CD8-positive, alpha-beta memory T cell (primary cell): ENCODE measurements around the gene NKAIN1. TPM values are rescaled to one million over a fixed set of nuclear protein-coding genes. Genes with fewer than 3 reads are reported as not detected.

Experiments used
- CTCF ChIA-PET: fragments of 350-600 bp; sonication (Branson Sonifier 250); formaldehyde crosslinking; loops from one replicate; lab custom pipeline; 2021; ENCODE audit warnings: antibody characterized with exemption; lab: Charles Lee
- POLR2A ChIA-PET: fragments of 350-600 bp; sonication (Branson Sonifier 250); formaldehyde crosslinking; loops from one replicate; lab custom pipeline; 2021; ENCODE audit warnings: antibody characterized with exemption; lab: Charles Lee
- DNase-seq, 5 donors: peaks; one replicate each; pipeline versions ENCODE4 v3.0.0 to v3.0.0-alpha.2; 2020 to 2022; ENCODE audit warnings: mixed read lengths in 1 of 5
- H3K27ac ChIP-seq: one replicate; pipeline ENCODE4 v1.7.0; 2013; ENCODE audit warnings: low read depth, mild to moderate bottlenecking, low read length, moderate library complexity
- H3K27me3 ChIP-seq: 2 replicates; pipeline ENCODE4 v1.7.0; 2013; ENCODE audit warnings: low read length, mild to moderate bottlenecking; ENCODE audit not compliant: insufficient read depth, poor library complexity, severe bottlenecking
- H3K36me3 ChIP-seq: 2 replicates; pipeline ENCODE4 v1.7.0; 2013; ENCODE audit warnings: mild to moderate bottlenecking, low read length, moderate library complexity; ENCODE audit not compliant: insufficient read depth
- H3K4me1 ChIP-seq: 2 replicates; pipeline ENCODE4 v1.7.0; 2013; ENCODE audit warnings: mild to moderate bottlenecking, low read length, moderate library complexity; ENCODE audit not compliant: insufficient read depth
- H3K4me3 ChIP-seq: 2 replicates; pipeline ENCODE4 v1.7.0; 2013; ENCODE audit warnings: mild to moderate bottlenecking, low read length
- H3K9me3 ChIP-seq: 2 replicates; pipeline ENCODE4 v1.7.0; 2013; ENCODE audit warnings: mild to moderate bottlenecking, low read length
- H3K27ac Mint-ChIP-seq, 8 donors: one replicate each; pipeline ENCODE4 v1.8.0; 2020 to 2021; ENCODE audit warnings: mixed read lengths in 8 of 8, mild to moderate bottlenecking in 6 of 8, inconsistent platforms in 3 of 8, moderate library complexity in 3 of 8
- H3K27me3 Mint-ChIP-seq, 2 donors: one replicate each; pipeline ENCODE4 v1.8.0; 2020 to 2021; ENCODE audit warnings: mixed read lengths in 2 of 2, mild to moderate bottlenecking in 1 of 2, moderate library complexity in 1 of 2
- H3K36me3 Mint-ChIP-seq, 3 donors: one replicate each; pipeline ENCODE4 v1.8.0; 2020 to 2021; ENCODE audit warnings: mixed read lengths in 3 of 3, inconsistent platforms in 1 of 3, mild to moderate bottlenecking in 1 of 3
- H3K4me1 Mint-ChIP-seq, 3 donors: one replicate each; pipeline ENCODE4 v1.8.0; 2020 to 2021; ENCODE audit warnings: mixed read lengths in 3 of 3, inconsistent platforms in 1 of 3, mild to moderate bottlenecking in 1 of 3
- H3K4me3 Mint-ChIP-seq, 7 donors: one replicate each; pipeline ENCODE4 v1.8.0; 2020 to 2021; ENCODE audit warnings: mixed read lengths in 7 of 7, mild to moderate bottlenecking in 6 of 7, moderate library complexity in 4 of 7, inconsistent platforms in 2 of 7
- H3K9me3 Mint-ChIP-seq, 5 donors: one replicate each; pipeline ENCODE4 v1.8.0; 2020 to 2022; ENCODE audit warnings: mixed read lengths in 5 of 5, mild to moderate bottlenecking in 3 of 5, moderate library complexity in 2 of 5, inconsistent platforms in 1 of 5
- polyA plus RNA-seq: library from polyadenylated mRNA; unstranded; fragments of 300-500 nt; fragmentation: Illumina TruSeq; gene quantifications from one replicate; pipeline ENCODE4 v1.2.3, GENCODE V29; 2021
- total RNA-seq, 2 experiments: library from RNA; stranded (reverse); gene quantifications; one replicate each; pipeline ENCODE4 v1.2.3, GENCODE V29; 2021

NKAIN1 gene
- total and polyA plus RNA-seq, 3 experiments from 2014 or later: not detected

DNA sequence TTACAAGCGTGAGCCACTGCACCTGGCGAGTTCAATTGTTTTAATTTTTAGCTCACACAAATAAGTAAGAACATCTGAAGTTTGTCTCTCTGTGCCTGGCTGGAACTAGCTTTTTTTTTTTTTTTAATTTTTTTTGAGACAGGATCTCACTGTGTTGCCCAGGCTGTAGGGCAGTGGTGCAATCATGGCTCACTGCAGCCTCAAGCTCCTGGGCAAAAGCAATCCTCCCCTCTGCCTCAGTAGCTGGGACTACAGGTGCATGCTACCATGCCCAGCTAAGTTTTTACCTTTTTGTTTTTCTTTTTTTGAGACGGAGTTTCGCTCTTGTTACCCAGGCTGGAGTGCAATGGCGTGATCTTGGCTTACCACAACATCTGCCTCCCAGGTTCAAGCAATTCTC, 7.9 kb downstream of the NKAIN1 start:
- H3K36me3 ChIP-seq: no peaks in the 10 kb centered on the region
- Mint-ChIP-seq H3K27me3 (peaks cover 10 to 36% of the 10 kb centered on the region in 2 donors), H3K9me3 (no peaks in the 10 kb centered on the region), H3K27ac (no peak overlapping the region), H3K4me3 (no peak overlapping the region), H3K36me3 (no peaks in the 10 kb centered on the region), H3K4me1 (no peaks in the 10 kb centered on the region)
- H3K4me1 ChIP-seq: no peaks in the 10 kb centered on the region
- H3K27ac ChIP-seq: no peak overlapping the region
- H3K27me3 ChIP-seq: no peaks in the 10 kb centered on the region
- no peaks in the 10 kb centered on the region for H3K9me3 ChIP-seq
- ChIA-PET POLR2A (no interaction called here), CTCF (interaction anchor here (0.6 kb wide), 1 partner anchor 124 kb away, joined by 3 read pairs; no protein-coding TSS in a partner anchor)
- no peak for DNase-seq
- no peak overlapping the region for H3K4me3 ChIP-seq

DNA sequence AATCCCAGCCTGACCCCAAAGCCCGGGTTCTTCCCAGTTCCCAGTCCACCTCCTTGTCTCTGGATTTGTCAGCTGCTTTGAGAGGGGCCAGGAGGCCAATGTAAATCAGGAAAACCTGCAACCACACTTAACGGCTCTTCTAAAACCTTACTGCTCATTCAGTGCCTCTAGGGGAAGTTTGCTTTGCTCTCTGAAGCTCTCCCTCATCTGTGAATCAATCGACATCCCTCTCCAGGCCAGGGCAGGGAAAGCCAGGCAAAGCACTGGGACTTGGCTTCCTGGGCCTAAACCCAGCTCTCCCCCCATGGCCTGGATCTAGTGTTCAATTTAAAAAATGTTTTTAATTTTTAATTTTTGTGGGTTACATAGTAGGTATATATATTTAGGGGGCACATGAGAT, 9.3 kb downstream of the NKAIN1 start:
- Histone ChIP-seq H3K36me3 (no peaks in the 10 kb centered on the region), H3K9me3 (no peaks in the 10 kb centered on the region), H3K27ac (no peak overlapping the region), H3K27me3 (no peaks in the 10 kb centered on the region), H3K4me1 (no peaks in the 10 kb centered on the region), H3K4me3 (no peak overlapping the region)
- Mint-ChIP-seq H3K27me3 (peaks cover 10 to 25% of the 10 kb centered on the region in 2 donors), H3K36me3 (no peaks in the 10 kb centered on the region), H3K27ac (no peak overlapping the region), H3K4me1 (no peaks in the 10 kb centered on the region), H3K9me3 (no peaks in the 10 kb centered on the region), H3K4me3 (no peak overlapping the region)
- DNase-seq: no peak
- ChIA-PET CTCF (no interaction called here), POLR2A (no interaction called here)

DNA sequence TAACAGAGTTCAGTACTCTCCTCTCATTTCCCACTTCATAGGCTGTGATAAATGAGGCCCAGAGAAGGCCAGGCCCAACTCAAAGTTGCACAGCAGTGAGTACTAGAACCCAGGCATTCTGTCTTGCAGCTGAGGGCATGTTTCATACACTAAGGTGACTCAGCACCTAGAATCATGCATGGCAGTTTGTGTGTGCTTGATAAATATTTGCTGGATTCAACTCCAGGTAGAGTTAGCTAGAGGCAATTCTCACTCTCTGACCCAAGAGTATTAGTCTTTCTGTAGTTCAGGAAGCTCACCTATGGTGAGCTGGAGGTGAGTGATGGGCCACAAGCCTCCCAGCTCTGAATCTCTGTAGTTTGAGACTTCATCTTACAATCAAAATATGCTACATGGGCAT, 10.7 kb downstream of the NKAIN1 start:
- Histone ChIP-seq H3K9me3 (no peaks in the 10 kb centered on the region), H3K27me3 (no peaks in the 10 kb centered on the region), H3K36me3 (no peaks in the 10 kb centered on the region), H3K4me1 (no peaks in the 10 kb centered on the region), H3K27ac (no peak overlapping the region), H3K4me3 (no peak overlapping the region)
- H3K36me3 Mint-ChIP-seq: no peaks in the 10 kb centered on the region
- no peak overlapping the region for H3K4me3 Mint-ChIP-seq
- no peaks in the 10 kb centered on the region for H3K4me1 Mint-ChIP-seq
- ChIA-PET POLR2A (no interaction called here), CTCF (interaction anchor here (1.7 kb wide), 1 partner anchor 67 kb away, joined by 3 read pairs; no protein-coding TSS in a partner anchor)
- H3K27me3 Mint-ChIP-seq: peaks cover 4 to 18% of the 10 kb centered on the region in 2 donors
- no peak for DNase-seq
- no peak overlapping the region for H3K27ac Mint-ChIP-seq
- H3K9me3 Mint-ChIP-seq: no peaks in the 10 kb centered on the region

DNA sequence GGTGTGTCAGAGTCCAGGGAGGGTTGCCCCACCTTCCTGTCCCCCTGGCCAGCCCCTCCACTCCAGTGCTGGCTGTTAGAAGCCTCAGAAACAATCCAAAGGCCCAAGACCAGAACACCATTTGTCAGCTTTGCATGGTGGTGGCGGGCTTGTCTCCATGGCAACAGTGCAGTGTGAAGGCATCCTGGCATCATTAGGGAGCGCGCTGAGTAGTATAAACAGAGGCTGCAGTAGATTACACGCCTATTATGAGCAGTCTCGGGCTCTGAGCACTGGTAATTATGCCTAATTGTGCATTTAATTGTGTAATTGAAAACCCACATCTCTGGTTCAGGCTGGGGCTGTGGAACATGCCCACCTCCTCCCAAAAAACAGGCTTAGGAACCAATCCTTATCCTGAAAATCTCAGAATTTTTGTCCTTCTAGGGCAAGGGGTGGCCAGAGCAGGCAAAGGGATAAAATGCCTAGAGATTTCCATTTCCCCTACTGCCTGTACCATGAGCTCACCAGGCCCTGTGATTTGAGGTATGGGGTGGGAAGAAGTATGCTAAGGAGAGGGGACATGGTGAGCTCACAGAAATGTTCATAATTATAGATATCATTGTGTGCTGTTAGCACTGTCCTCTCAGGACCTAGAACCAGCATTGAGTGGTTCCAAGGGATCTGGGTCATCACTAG, 11.7 kb downstream of the NKAIN1 start:
- H3K27me3 ChIP-seq: no peaks in the 10 kb centered on the region
- peaks cover 9 to 15% of the 10 kb centered on the region in 2 donors for H3K27me3 Mint-ChIP-seq
- H3K27ac ChIP-seq: no peak overlapping the region
- no peaks in the 10 kb centered on the region for H3K9me3 ChIP-seq
- no peak for DNase-seq
- no peak overlapping the region for H3K4me3 Mint-ChIP-seq
- H3K4me3 ChIP-seq: no peak overlapping the region
- H3K9me3 Mint-ChIP-seq: no peaks in the 10 kb centered on the region
- H3K36me3 Mint-ChIP-seq: no peaks in the 10 kb centered on the region
- no peaks in the 10 kb centered on the region for H3K36me3 ChIP-seq
- H3K27ac Mint-ChIP-seq: no peak overlapping the region
- no peaks in the 10 kb centered on the region for H3K4me1 Mint-ChIP-seq
- ChIA-PET POLR2A (no interaction called here), CTCF (interaction anchor here (1.7 kb wide), 1 partner anchor 66 kb away, joined by 3 read pairs; no protein-coding TSS in a partner anchor)
- no peaks in the 10 kb centered on the region for H3K4me1 ChIP-seq

DNA sequence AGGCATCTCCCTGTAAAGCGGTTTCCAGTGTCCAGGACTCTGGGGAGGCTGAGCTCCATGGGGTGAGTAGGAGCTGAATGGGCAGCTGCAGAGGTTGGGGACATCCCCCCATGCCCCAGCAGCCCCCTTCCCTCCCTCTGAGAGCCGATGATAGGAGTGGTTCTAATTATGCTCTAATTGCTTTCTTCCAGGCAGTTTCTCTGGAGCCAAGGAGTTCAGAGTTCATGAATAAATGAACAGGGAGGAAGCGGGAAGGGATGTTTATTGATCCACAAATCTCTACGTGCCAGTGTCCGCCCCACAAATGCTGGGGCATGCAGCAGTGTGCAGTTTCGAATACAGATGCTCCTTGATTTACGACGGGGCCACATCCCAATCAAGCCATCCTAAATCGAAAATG, 15.6 kb downstream of the NKAIN1 start:
- Histone ChIP-seq H3K36me3 (no peaks in the 10 kb centered on the region), H3K4me3 (no peak overlapping the region), H3K4me1 (no peaks in the 10 kb centered on the region), H3K27me3 (no peaks in the 10 kb centered on the region), H3K27ac (no peak overlapping the region), H3K9me3 (no peaks in the 10 kb centered on the region)
- Mint-ChIP-seq H3K9me3 (no peaks in the 10 kb centered on the region), H3K36me3 (no peaks in the 10 kb centered on the region), H3K27ac (no peak overlapping the region), H3K4me1 (no peaks in the 10 kb centered on the region), H3K4me3 (no peak overlapping the region), H3K27me3 (peaks cover 11 to 14% of the 10 kb centered on the region in 2 donors)
- no peak for DNase-seq
- ChIA-PET POLR2A (no interaction called here), CTCF (no interaction called here)

DNA sequence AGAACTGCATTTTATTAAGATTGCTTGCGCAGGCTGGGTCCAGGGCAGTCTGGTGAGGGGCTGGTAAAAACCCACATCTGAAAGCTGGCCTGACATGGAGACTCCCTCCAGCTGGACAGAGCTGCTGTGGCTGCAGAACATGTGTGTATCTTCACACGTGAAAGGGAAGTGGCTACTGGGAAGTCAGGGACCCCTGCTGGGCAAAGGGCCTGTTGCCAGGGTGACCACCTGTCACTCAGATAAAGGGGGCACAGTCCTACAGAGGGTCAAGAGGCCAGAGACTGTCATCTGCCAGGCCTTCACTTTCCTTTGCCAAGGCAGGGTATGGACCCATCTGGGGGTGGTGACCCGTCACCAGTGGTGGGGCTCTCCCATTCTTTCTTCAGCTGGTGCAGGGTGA, 17.5 kb downstream of the NKAIN1 start:
- Histone ChIP-seq H3K4me1 (no peaks in the 10 kb centered on the region), H3K27ac (no peak overlapping the region), H3K36me3 (no peaks in the 10 kb centered on the region), H3K9me3 (no peaks in the 10 kb centered on the region), H3K4me3 (no peak overlapping the region), H3K27me3 (no peaks in the 10 kb centered on the region)
- Mint-ChIP-seq H3K27me3 (peaks cover 11 to 14% of the 10 kb centered on the region in 2 donors), H3K27ac (no peak overlapping the region), H3K36me3 (no peaks in the 10 kb centered on the region), H3K4me1 (no peaks in the 10 kb centered on the region), H3K9me3 (no peaks in the 10 kb centered on the region), H3K4me3 (no peak overlapping the region)
- ChIA-PET POLR2A (no interaction called here), CTCF (no interaction called here)
- no peak for DNase-seq

DNA sequence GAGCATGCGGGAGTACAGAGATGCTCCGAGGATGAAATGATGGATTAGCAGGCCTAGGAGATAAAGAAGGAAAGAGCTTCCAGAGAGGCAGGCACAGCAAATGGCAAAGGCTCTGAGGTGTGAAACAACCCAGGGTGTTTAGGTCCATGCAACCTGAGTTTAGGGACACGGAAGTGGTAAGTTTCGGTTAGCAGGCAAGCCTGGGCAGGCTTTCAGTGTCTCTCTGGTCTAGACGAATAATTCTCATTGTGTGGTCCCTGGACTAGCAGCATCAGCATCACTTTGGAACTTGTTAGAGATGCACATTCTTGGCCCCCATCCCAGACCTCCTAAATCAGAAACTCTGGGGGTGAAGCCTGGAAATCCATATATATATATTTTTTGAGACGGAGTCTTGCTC, 18.6 kb downstream of the NKAIN1 start:
- ChIA-PET POLR2A (no interaction called here), CTCF (no interaction called here)
- Histone ChIP-seq H3K9me3 (no peaks in the 10 kb centered on the region), H3K36me3 (no peaks in the 10 kb centered on the region), H3K4me3 (no peak overlapping the region), H3K27me3 (no peaks in the 10 kb centered on the region), H3K27ac (no peak overlapping the region), H3K4me1 (no peaks in the 10 kb centered on the region)
- DNase-seq: no peak
- H3K9me3 Mint-ChIP-seq: no peaks in the 10 kb centered on the region
- peaks cover 10 to 14% of the 10 kb centered on the region in 2 donors for H3K27me3 Mint-ChIP-seq
- H3K27ac Mint-ChIP-seq: no peak overlapping the region
- no peak overlapping the region for H3K4me3 Mint-ChIP-seq
- H3K4me1 Mint-ChIP-seq: no peaks in the 10 kb centered on the region
- no peaks in the 10 kb centered on the region for H3K36me3 Mint-ChIP-seq

DNA sequence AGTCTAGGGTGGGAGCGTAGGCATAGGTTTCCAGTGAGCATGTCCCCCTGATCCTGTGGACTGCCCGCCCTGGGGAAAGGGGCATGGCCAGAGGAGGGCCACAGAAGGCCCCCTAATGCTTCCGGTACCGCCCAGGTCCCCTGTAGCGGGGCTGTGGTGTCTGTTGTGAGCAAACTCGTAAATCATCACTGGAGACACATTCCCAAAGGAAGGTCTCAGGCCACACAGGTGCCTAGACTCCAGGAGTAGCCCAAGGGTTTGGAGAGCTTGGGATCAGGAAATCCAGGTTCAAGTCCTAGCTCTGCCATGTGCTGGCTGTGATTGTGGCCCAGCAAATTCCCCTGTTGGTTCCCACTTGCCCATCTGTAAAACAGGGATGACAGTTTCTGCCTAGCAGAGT, 20.2 kb downstream of the NKAIN1 start:
- POLR2A ChIA-PET: no interaction called here

More for the DNA sequence above, 20.2 kb downstream of the NKAIN1 start:
- H3K4me3 Mint-ChIP-seq: no peak overlapping the region
- no peak for DNase-seq
- no peaks in the 10 kb centered on the region for H3K4me1 ChIP-seq
- no peak overlapping the region for H3K27ac ChIP-seq
- H3K4me3 ChIP-seq: no peak overlapping the region
- CTCF ChIA-PET: no interaction called here
- H3K36me3 ChIP-seq: no peaks in the 10 kb centered on the region
- no peak overlapping the region for H3K27ac Mint-ChIP-seq
- peaks cover 11 to 16% of the 10 kb centered on the region in 2 donors for H3K27me3 Mint-ChIP-seq
- no peaks in the 10 kb centered on the region for H3K9me3 Mint-ChIP-seq
- no peaks in the 10 kb centered on the region for H3K9me3 ChIP-seq
- no peaks in the 10 kb centered on the region for H3K4me1 Mint-ChIP-seq
- H3K27me3 ChIP-seq: no peaks in the 10 kb centered on the region
- H3K36me3 Mint-ChIP-seq: no peaks in the 10 kb centered on the region
